Upper lobe of left lung (tissue), 4 donors: ENCODE results near the gene GRK5.

ENCODE experiments used
- POLR2AphosphoS5 ChIP-seq, 2 donors: sonication (generic); formaldehyde crosslinking; IDR thresholded peaks; one replicate each; pipeline ENCODE4 v1.5.1; 2017; ENCODE audit warnings: antibody characterized with exemption in 2 of 2
- TF ChIP-seq, protein P1 (sequence below), 6 experiments: fragments of 450-650 bp in 4 of 6; fragments of 200-600 bp in 2 of 6; sonication (generic) in 2 of 6; IDR thresholded peaks; one replicate each; pipeline ENCODE4 v1.5.1; 2016 to 2019; ENCODE audit warnings: antibody characterized with exemption in 6 of 6

DNA sequence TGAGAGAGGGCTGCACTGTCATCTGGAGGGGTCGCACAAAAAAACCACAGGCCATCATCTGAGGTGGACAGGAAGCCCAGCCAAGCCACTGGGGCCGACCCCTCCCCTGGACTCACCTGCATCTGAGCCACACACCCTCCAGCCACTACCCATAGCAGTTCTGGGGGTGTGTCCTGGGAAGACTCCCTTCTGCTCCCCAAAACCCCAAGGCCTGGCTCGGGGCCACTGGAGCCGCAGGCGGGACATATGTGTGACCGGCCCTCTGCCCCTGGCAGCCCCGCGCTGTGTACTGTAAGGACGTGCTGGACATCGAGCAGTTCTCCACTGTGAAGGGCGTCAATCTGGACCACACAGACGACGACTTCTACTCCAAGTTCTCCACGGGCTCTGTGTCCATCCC is 245.0 kb downstream of the GRK5 start:
- TF ChIP-seq, protein P1, sequence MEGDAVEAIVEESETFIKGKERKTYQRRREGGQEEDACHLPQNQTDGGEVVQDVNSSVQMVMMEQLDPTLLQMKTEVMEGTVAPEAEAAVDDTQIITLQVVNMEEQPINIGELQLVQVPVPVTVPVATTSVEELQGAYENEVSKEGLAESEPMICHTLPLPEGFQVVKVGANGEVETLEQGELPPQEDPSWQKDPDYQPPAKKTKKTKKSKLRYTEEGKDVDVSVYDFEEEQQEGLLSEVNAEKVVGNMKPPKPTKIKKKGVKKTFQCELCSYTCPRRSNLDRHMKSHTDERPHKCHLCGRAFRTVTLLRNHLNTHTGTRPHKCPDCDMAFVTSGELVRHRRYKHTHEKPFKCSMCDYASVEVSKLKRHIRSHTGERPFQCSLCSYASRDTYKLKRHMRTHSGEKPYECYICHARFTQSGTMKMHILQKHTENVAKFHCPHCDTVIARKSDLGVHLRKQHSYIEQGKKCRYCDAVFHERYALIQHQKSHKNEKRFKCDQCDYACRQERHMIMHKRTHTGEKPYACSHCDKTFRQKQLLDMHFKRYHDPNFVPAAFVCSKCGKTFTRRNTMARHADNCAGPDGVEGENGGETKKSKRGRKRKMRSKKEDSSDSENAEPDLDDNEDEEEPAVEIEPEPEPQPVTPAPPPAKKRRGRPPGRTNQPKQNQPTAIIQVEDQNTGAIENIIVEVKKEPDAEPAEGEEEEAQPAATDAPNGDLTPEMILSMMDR (IDR thresholded peaks at IDR 0.05) = no peak
- TF ChIP-seq POLR2AphosphoS5 (IDR thresholded peaks at IDR 0.05) = no peak
